Uterus (tissue), 4 donors: ENCODE results near the gene BOLA1. TPM values are rescaled to one million over a fixed set of nuclear protein-coding genes. Genes with fewer than 3 reads are reported as not detected.
"Not testable (repeated sequence)": the region's sequence is repeated elsewhere in the genome, so short reads cannot be mapped to it uniquely, and the experiment has no call there.

Experiments
- DNase-seq, 2 donors: peaks; one replicate each; pipeline ENCODE4 v3.0.0-alpha.2; 2019 to 2020
- H3K27ac ChIP-seq, 2 donors: fragments of 200-600 bp; sonication (generic); 1 replicate in 1 of 2; 2 replicates in 1 of 2; pipeline ENCODE4 v1.5.1; 2016 to 2018
- H3K27me3 ChIP-seq, 2 donors: fragments of 200-600 bp; sonication (generic); one replicate each; pipeline ENCODE4 v1.5.1; 2018 to 2019; ENCODE audit warnings: control low read depth in 1 of 2
- H3K36me3 ChIP-seq, 2 donors: fragments of 200-600 bp; sonication (generic); one replicate each; pipeline ENCODE4 v1.5.1; 2019; ENCODE audit warnings: control low read depth in 1 of 2
- H3K4me1 ChIP-seq, 2 donors: fragments of 200-600 bp; sonication (generic); one replicate each; pipeline ENCODE4 v1.5.1; 2018 to 2019; ENCODE audit warnings: control low read depth in 1 of 2
- H3K4me3 ChIP-seq, 2 donors: fragments of 200-600 bp; sonication (generic); 1 replicate in 1 of 2; 2 replicates in 1 of 2; pipeline ENCODE4 v1.5.1; 2018 to 2019; ENCODE audit warnings: mild to moderate bottlenecking in 1 of 2
- H3K9me3 ChIP-seq, 2 donors: fragments of 200-600 bp; sonication (generic); one replicate each; pipeline ENCODE4 v1.5.1; 2019; ENCODE audit warnings: control low read depth in 1 of 2
- POLR2A ChIP-seq, 2 donors: fragments of 450-650 bp; IDR thresholded peaks; one replicate each; pipeline ENCODE4 v1.6.1; 2016; ENCODE audit warnings: antibody characterized with exemption in 2 of 2, mild to moderate bottlenecking in 1 of 2, moderate library complexity in 1 of 2
- intact Hi-C: fragments of 100-400 bp; cut with DNase I; formaldehyde crosslinking; loops from one replicate; pipeline ENCODE4 v1.15.1; 2023; ENCODE audit warnings: low total_unique reads
- total RNA-seq, 4 donors: library from RNA; depleted of rRNA in 3 of 4; stranded (reverse); fragments of >200 nt in 3 of 4; gene quantifications; one replicate each; pipeline versions ENCODE4 v1.1.0 to v1.2.4, GENCODE V29; 2014 to 2023
- TF ChIP-seq, protein P1 (sequence below), 4 experiments: fragments of 200-600 bp in 2 of 4; fragments of 450-650 bp in 2 of 4; sonication (generic) in 2 of 4; IDR thresholded peaks; one replicate each; pipeline ENCODE4 v1.5.1; 2016 to 2019; ENCODE audit warnings: antibody characterized with exemption in 4 of 4, mild to moderate bottlenecking in 2 of 4, moderate library complexity in 1 of 4
- donor health status: DM: yes; HTN: yes; CAD: no.

Gene BOLA1
- total RNA-seq, 4 donors from 2014 or later, result 2.1 to 51.2 (median 15.3) TPM

DNA sequence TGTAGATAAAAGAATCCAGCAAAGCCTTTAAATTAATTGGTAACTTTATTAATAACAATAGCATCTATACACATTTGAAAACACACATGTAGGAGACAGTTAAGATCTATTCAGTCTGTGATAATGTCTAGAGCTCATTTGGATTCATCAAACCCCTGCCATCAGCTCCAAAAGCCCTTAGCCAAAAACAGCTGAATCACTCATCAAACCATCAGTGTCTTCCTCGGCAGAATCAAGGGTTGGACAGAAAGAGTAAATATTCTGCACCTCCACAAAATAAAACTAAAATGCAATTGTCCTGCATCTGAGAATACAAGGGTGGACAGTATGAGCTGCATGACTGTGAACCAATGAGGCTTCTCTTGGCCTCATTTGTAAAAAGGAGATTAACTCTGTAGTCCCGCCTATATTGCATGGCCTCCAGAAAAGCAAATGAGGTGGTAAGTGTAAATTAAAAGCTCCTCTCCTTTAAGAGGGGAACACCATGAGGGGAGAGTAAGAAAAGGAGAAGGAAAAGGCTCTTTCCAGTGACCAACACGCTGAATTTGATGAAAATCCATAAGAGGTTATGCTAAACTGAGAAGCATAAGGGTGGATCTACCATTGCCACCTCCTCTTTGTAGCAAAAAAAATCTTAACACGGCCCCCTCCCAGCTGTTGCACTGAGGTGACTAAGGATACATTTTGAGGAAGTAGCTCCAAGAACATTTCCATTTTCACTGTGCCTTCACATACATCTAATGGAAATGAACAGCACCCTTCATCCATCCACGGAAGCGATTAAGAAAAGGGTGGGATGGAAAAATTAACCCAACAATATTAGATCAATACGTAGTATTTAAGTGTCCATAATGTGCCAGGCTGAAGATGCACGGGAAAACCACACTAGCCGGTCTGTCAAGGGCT is 14.7 kb upstream of the BOLA1 start:
- TF ChIP-seq POLR2A (IDR thresholded peaks at IDR 0.05), result no peak
- TF ChIP-seq, protein P1, sequence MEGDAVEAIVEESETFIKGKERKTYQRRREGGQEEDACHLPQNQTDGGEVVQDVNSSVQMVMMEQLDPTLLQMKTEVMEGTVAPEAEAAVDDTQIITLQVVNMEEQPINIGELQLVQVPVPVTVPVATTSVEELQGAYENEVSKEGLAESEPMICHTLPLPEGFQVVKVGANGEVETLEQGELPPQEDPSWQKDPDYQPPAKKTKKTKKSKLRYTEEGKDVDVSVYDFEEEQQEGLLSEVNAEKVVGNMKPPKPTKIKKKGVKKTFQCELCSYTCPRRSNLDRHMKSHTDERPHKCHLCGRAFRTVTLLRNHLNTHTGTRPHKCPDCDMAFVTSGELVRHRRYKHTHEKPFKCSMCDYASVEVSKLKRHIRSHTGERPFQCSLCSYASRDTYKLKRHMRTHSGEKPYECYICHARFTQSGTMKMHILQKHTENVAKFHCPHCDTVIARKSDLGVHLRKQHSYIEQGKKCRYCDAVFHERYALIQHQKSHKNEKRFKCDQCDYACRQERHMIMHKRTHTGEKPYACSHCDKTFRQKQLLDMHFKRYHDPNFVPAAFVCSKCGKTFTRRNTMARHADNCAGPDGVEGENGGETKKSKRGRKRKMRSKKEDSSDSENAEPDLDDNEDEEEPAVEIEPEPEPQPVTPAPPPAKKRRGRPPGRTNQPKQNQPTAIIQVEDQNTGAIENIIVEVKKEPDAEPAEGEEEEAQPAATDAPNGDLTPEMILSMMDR (IDR thresholded peaks at IDR 0.05), result no peak
- peaks cover 0 to 9% of the 10 kb centered on the region in 2 donors for H3K4me1 ChIP-seq
- peak overlapping the region; percentile 99 to 100 for H3K27ac ChIP-seq
- intact Hi-C loops, result no loop called here
- DNase-seq, result no peak
- no peaks in the 10 kb centered on the region for H3K36me3 ChIP-seq
- H3K27me3 ChIP-seq, result no peaks in the 10 kb centered on the region
- peak overlapping the region; percentile 66 to 72 for H3K4me3 ChIP-seq
- H3K9me3 ChIP-seq, result no peaks in the 10 kb centered on the region

DNA sequence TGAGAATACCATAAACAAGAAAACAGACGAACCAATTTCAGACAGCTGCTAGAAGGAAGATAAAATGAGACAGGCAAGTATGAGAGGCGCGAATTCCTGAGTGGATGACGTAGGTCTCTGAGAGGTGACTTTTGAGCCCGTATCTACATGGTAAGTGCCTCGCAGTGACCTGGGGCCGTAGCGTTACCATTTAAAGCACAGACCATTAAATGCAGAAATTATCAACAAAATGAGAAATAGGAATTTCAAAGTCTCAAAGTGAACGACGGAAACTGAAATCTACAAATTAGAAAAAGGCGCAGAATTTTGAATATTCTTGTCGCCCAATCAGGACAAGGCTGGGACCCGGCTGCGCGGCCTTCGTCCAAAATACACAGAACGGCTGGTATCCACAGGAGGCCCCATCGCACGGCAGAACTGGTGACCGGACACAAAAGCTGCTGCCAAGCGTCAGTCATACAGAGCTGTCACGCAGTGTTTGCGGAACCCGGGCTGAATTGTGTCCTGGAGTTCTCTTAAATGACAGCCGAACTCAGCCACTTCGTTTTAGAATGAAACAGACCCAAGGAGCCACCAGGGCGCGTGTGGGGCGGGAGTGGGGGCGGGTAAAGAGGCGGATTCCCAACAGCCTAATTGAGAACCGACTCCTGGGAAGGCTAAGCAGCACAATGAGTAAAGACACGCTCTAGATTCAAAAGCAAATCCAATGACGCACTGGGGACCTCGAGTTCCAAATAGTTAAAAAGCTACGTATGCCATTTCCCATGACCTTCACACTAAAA is 13.8 kb upstream of the BOLA1 start:
- no peaks in the 10 kb centered on the region for H3K9me3 ChIP-seq
- intact Hi-C loops, result no loop called here
- TF ChIP-seq, protein P1 (IDR thresholded peaks at IDR 0.05), result peak in 2 of 4 experiments; percentile 32 to 39
- TF ChIP-seq POLR2A (IDR thresholded peaks at IDR 0.05), result peak; percentile 65 to 81
- peak; percentile 81 to 86 for DNase-seq
- no peaks in the 10 kb centered on the region for H3K36me3 ChIP-seq
- peaks cover 0 to 9% of the 10 kb centered on the region in 2 donors for H3K4me1 ChIP-seq
- peak overlapping the region; percentile 99 to 100 for H3K27ac ChIP-seq
- H3K4me3 ChIP-seq, result peak overlapping the region; percentile 66 to 72
- H3K27me3 ChIP-seq, result no peaks in the 10 kb centered on the region

GRCh38 chr1:149886121-149886395 is 13.3 kb upstream of the BOLA1 start:
- intact Hi-C loops, H3K36me3 ChIP-seq, DNase-seq, H3K27me3 ChIP-seq, H3K4me1 ChIP-seq, H3K9me3 ChIP-seq: not testable (repeated sequence)
- H3K4me3 ChIP-seq, result peak overlapping the region; percentile 66 to 72
- peak overlapping the region; percentile 99 to 100 for H3K27ac ChIP-seq

DNA sequence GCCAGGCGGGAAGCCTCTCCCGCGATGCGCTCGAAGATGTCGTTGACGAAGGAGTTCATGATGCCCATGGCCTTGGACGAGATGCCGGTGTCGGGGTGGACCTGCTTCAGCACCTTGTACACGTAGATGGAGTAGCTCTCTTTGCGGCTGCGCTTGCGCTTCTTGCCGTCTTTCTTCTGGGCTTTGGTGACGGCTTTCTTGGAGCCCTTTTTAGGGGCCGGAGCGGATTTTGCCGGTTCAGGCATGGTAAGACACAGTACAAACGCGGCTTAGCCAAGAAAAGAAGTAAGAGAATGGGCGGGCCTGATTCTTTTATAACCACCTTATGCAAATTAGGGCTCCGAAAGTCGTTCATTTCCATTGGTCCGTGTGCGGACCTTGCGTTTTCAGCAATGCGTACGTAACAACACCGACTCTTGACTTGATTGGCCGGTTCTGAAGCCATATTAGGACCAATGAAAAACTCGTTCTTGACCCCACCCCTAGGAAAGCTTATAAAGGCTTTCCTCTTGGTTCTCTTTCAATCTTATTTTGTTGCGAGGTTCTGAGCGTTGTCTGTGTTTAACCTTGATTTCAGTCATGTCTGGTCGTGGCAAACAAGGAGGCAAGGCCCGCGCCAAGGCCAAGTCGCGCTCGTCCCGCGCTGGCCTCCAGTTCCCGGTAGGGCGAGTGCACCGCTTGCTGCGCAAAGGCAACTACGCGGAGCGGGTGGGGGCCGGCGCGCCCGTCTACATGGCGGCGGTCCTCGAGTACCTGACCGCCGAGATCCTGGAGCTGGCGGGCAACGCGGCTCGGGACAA is 12.8 kb upstream of the BOLA1 start:
- TF ChIP-seq, protein P1 (IDR thresholded peaks at IDR 0.05), result peak in 1 of 4 experiments; percentile 40
- TF ChIP-seq POLR2A (IDR thresholded peaks at IDR 0.05), result peak; percentile 99
- Histone ChIP-seq H3K4me1 (peaks cover 0 to 9% of the 10 kb centered on the region in 2 donors), H3K36me3 (no peaks in the 10 kb centered on the region), H3K27ac (peak overlapping the region; percentile 99 to 100), H3K4me3 (peak overlapping the region; percentile 72 to 90), H3K9me3 (no peaks in the 10 kb centered on the region), H3K27me3 (no peaks in the 10 kb centered on the region)
- intact Hi-C loops, result no loop called here
- DNase-seq, result peak; percentile 83 to 96

- peak overlapping the region; percentile 72 to 90 for H3K4me3 ChIP-seq
- H3K27me3 ChIP-seq, H3K9me3 ChIP-seq, intact Hi-C loops, H3K4me1 ChIP-seq, DNase-seq, H3K36me3 ChIP-seq: not testable (repeated sequence)
- peak overlapping the region; percentile 99 to 100 for H3K27ac ChIP-seq
Measured at GRCh38 chr1:149887196-149887455, 12.2 kb upstream of the BOLA1 start.
